Activated CD8-positive, alpha-beta memory T cell treated with anti-CD3 and anti-CD28 coated beads for 4 hours (primary cell): ENCODE measurements around the gene MADCAM1.

Experiments
- DNase-seq, 2 donors: peaks; one replicate each; pipeline ENCODE4 v3.0.0-alpha.2; 2020; ENCODE audit warnings: low read depth in 2 of 2

Gene MADCAM1

GRCh38 chr19:488505-489417 lies 7.5 kb upstream of the MADCAM1 start:
- peak; percentile 86 for DNase-seq

- DNase-seq: no peak
Measured at GRCh38 chr19:489418-490196, 6.7 kb upstream of the MADCAM1 start.

GRCh38 chr19:491146-491741 lies 5.0 kb upstream of the MADCAM1 start:
- no peak for DNase-seq

GRCh38 chr19:492091-492531 lies 4.2 kb upstream of the MADCAM1 start:
- DNase-seq: no peak

- no peak for DNase-seq
Measured at GRCh38 chr19:493391-494170, 2.7 kb upstream of the MADCAM1 start.

GRCh38 chr19:494171-495080 lies 1.9 kb upstream of the MADCAM1 start:
- no peak for DNase-seq

- DNase-seq: no peak
Measured at GRCh38 chr19:495081-495401, 1.2 kb upstream of the MADCAM1 start.

- DNase-seq: no peak
Measured at GRCh38 chr19:495402-496111, 729 bp upstream of the MADCAM1 start.

- no peak for DNase-seq
Measured at GRCh38 chr19:496986-497385, 700 bp downstream of the MADCAM1 start.

GRCh38 chr19:497491-497868 lies 1.2 kb downstream of the MADCAM1 start:
- DNase-seq: no peak

GRCh38 chr19:497869-498510 lies 1.7 kb downstream of the MADCAM1 start:
- DNase-seq: no peak

- no peak for DNase-seq
Measured at GRCh38 chr19:498511-498891, 2.2 kb downstream of the MADCAM1 start.

- no peak for DNase-seq
Measured at GRCh38 chr19:498977-499623, 2.8 kb downstream of the MADCAM1 start.

GRCh38 chr19:501646-502045 lies 5.4 kb downstream of the MADCAM1 start:
- no peak for DNase-seq

- no peak for DNase-seq
Measured at GRCh38 chr19:504616-505015, 8.3 kb downstream of the MADCAM1 start.

GRCh38 chr19:506404-507285 lies 10.4 kb downstream of the MADCAM1 start:
- peak; percentile 84 to 92 for DNase-seq

GRCh38 chr19:507286-508203 lies 11.3 kb downstream of the MADCAM1 start, which contains the start of gene TPGS1:
TSS of gene TPGS1 (plus strand) at chr19:507497. CDS start at chr19:507507, 10 bp downstream.
- peak; percentile 73 to 80 for DNase-seq
